ENCODE results near the gene CDNF.
A peak's percentile ranks its signal among the peaks of the same experiment; 100 is the strongest.
"Not testable (repeated sequence)": the region's sequence is repeated elsewhere in the genome, so short reads cannot be mapped to it uniquely, and the experiment has no call there.

The CDNF gene

DNA sequence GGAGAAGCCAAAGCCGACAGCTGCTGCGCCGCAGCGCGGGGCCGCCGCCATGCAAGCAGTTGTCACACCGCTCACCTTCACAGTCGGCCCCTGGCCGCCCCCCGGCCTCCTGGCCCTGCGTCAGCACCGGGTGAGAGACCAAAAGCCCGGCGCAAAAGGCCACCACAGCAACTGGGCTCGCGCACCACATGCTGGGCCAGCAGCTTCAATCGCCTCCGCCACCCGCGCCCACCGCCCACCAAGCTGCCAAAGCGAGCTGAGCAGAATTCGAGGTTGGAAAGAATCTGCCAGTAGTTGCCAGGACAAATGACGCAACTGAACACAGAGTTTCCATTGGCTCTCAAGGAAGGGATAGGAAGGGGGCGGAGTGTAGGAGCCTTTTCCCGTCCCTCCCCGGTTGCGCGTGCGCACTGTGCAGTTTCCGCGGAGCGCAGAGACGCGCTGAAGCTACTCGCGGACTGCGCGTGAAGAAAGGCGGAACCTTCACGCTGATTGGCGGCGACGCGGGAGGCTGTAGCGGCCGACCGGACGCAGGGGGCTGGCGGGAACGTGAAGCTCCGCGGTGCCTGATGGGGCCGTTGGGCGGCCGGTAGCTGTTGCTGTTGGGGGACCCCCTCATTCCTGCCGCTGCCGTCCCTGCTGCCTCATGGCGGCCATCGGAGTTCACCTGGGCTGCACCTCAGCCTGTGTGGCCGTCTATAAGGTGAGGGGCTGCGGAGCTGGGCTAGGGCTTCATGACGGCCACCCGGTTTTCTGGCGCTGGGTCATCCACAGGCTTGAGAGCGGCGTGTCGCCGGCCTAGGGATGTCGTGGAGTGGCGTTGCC lies at the start of gene CDNF, which contains the start of the genes HSPA14 and MSANTD7:
CDNF (minus strand) TSS at position 281 of the 825 bp plus-strand sequence; CDS start at position 190, 91 bp downstream.
HSPA14 (plus strand) TSS at position 550 of the 825 bp plus-strand sequence; CDS start at position 647, 97 bp downstream.
MSANTD7 (plus strand) TSS at position 550 of the 825 bp plus-strand sequence. CDS start 3,979 bp downstream, outside the sequence.
- DNase-seq (ENCODE audit: low spot score) = peak; percentile 99

DNA sequence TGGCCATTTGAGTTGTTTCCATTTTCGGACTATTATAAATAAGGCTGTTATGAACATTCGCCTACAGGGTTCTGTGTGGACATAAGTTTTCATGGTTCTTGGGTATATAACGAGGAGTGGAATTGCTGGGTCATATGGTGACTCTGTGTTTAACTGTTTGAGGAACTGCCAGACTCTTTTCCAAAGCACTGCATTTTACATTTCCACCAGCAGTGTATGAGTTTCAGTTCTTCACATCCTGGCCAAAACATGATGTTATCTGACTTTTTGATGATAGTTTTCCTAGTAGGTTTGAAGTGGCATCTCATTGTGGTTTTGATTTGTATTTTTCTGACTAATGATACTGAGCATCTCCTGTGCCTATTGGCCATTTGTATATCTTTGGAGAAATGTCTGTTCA lies 46.2 kb upstream of the CDNF start:
- no peak for DNase-seq (ENCODE audit: low spot score)

- DNase-seq (ENCODE audit: low spot score) = no peak
Observed at GRCh38 chr10:14880229-14880628, 42.4 kb upstream of the CDNF start.

DNA sequence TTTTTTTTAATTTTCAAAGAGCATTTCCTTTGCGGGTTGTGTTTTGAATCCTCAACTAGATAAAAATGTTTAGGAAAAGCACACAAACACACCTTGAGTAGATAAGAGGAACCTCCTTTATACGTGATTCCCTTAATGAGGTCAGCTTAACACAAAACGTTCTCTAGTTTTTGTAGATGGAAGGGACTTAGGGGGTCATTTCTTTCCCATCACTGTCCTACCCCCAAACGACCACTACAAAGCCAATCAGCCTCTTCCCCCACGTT lies 42.0 kb upstream of the CDNF start:
- DNase-seq (ENCODE audit: low spot score) = no peak

DNA sequence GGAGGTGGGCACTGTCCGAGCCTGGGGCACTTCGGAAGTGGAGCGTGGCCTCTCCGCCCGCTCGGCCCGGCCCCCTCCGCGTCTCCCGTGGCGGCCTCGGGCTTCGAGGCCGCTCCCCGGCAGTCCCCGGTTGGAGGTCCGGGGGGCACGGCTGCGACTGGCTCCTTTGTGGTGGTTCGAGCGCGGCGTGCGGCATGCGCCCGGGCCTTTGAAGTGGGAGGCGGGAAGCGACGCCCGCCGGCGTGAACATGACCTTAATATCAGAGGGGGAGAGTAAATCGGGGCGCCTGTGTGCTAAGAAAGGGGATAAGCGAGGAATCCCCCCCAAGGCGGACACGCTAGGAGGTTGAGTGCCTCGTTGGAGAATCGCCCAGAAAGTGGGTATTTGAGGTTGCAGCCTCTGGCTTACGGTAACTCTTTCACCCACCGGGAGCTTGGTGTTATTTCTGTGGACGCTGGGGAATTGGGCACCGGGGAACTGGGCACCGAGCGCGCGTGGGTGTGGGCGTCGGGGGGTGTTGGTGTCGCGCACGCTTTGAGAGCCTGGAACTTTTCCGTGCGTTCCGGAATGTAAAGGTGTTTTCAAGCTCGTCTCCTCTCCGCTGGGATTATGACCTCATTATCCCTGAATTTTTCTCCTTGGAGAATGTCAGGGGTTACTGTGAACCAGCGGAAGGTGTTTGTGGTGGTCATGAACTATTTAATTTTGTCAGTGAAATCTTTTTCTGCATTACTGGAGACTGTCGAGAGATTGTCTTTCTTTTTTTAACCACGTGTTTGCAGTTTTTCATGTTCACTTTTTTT lies 41.5 kb upstream of the CDNF start:
- no peak for DNase-seq (ENCODE audit: low spot score)

DNA sequence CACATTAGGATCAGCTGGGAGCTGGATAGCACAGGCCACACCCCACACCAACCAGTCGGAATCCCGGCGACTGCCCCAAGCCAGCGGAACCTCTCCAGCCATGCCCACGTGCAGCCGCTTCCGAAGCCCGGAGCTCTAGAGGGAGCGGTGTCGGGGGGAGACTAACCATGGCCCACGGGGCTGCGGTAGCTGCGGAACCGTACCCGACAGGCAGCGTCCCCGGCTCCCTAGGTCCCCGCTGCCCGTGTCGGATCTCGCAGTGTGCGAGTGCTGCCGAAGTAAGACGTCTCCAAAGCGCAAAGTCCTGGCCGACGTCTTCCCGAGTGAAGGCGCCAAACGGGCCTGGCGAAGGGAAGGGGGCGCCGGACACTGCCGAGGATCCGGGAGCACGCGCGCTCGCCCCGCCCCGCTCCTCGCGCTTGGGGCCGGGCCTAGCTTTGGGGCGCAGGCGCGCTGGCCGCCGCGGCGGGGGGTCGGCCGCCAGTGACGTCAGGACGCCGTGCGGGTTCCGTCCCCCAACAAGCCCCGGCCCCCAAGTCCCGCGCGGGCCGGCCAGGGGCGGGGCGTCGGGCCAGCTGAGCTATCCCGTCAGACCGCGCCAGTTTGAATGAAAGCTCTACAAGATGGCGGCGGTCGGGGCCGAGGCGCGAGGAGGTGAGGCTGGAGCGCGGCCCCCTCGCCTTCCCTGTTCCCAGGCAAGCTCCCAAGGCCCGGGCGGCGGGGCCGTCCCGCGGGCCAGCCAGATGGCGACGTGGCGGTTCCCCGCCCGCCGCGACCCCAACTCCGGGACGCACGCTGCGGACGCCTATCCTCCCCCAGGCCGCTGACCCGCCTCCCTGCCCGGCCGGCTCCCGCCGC lies 40.7 kb upstream of the CDNF start, which contains the start of gene SUV39H2:
SUV39H2 (plus strand) TSS at position 601 of the 858 bp plus-strand sequence; CDS start at position 624, 23 bp downstream.
- DNase-seq (ENCODE audit: low spot score) = peak; percentile 92

- no peak for DNase-seq (ENCODE audit: low spot score)
Observed at GRCh38 chr10:14876764-14877163, 38.9 kb upstream of the CDNF start.

DNA sequence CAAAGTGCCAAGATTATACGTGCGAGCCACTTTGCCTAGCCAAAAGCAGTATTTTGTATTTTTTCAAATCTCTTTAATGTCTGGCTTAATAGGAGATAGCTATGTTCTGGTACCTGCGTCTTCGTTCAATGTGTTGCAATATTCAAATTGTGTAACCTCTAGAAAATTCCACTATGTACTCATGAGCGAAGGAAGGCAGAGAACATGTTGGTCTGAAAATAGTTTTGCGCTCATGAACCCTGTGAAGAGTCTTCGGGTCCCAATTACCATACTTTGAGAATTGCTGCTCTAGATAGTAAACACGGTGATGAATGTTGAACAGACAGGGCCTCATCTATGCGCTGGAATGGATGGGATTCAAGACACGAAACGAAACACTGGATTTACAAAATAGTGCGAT lies 38.1 kb upstream of the CDNF start:
- DNase-seq (ENCODE audit: low spot score) = no peak

DNA sequence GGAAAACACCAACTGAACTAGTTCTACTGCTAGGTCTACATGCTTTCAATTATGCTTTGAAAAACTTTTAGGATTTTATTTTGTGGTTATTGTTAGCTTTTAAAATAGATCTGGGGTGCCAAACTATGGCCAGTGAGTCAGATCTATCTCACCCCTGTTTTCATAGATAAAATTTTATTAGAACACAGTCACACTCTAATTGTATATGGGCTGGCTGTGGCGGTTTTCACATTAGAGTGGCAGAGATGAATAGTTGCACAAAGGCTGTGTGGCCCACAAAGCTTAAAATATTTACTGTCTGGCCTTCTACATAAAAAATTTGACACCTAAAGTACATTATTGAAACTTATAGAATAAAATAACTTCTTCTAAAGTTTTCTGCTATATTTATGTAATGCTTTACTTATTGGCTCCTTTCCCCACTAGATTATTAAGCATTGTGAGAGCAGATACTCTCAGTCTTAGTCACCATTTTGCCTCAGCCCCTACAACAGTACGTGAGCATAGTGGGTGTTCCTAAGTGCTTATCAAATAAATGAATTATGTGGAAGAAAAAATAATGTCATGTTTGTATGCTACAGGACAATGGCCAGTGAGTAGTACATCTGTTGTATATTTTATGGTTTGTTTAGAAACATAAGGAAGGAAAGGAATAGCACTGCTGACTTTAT lies 35.4 kb upstream of the CDNF start:
- no peak for DNase-seq (ENCODE audit: low spot score)

DNA sequence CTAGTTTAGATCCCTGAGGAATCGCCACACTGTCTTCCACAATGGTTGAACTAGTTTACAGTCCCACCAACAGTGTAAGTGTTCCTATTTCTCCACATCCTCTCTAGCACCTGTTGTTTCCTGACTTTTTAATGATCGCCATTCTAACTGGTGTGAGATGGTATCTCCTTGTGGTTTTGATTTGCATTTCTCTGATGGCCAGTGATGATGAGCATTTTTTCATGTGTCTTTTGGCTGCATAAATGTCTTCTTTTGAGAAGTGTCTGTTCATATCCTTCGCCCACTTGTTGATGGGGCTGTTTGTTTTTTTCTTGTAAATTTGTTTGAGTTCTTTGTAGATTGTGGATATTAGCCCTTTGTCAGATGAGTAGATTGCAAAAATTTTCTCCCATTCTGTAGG lies 27.0 kb upstream of the CDNF start:
- DNase-seq (ENCODE audit: low spot score) = not testable (repeated sequence)

DNA sequence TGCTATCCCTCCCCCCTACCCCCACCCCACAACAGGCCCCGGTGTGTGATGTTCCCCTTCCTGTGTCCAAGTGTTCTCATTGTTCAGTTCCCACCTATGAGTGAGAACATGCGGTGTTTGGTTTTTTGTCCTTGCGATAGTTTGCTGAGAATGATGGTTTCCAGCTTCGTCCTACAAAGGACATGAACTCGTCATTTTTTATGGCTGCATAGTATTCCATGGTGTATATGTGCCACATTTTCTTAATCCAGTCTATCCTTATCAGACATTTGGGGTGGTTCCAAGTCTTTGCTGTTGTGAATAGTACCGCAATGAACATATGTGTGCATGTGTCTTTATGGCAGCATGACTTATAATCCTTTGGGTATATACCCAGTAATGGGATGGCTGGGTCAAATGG lies 26.6 kb upstream of the CDNF start:
- not testable (repeated sequence) for DNase-seq (ENCODE audit: low spot score)

DNA sequence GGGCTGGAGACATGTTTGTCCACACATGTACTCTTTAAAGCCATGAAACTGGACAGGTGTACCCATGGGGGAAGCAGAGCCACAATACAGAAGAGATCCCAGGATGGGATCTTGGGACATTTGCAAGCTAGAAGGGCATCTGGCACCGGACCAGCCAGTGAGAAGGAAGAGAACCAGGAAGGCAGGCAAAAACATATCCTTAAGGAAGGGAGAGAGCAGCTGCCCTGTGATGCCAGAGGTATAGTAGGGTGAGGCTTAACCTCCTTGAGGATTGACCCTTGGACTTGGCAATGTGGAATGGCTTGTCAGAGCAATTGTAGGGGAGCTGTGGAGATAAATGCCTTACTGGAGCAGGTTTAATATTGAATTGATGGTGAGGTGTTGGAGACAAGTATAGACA lies 23.0 kb upstream of the CDNF start:
- DNase-seq (ENCODE audit: low spot score) = peak; percentile 19

GRCh38 chr10:14859775-14860174 lies 21.9 kb upstream of the CDNF start:
- DNase-seq (ENCODE audit: low spot score) = no peak

DNA sequence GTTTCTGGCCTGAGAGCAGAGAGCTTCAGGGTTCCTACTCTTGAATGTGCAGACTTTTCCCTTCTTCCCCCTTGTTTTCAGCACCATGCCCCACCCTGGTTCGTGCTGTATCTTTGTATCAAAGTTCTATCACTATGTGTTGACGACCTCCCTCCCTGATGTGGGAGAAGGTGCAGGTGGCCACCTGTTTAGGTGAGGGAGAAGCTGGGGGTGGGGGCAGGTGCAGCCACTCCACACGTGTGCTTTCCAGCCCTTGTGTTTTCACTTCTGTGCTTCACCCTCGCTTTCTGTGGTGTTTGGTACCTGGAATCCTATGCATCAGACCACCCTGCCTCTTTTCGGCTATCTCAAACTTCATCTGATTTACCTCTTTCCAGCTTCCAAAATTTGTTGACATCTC lies 21.2 kb upstream of the CDNF start:
- no peak for DNase-seq (ENCODE audit: low spot score)

GRCh38 chr10:14858338-14858960 lies 20.6 kb upstream of the CDNF start:
- no peak for DNase-seq (ENCODE audit: low spot score)

DNA sequence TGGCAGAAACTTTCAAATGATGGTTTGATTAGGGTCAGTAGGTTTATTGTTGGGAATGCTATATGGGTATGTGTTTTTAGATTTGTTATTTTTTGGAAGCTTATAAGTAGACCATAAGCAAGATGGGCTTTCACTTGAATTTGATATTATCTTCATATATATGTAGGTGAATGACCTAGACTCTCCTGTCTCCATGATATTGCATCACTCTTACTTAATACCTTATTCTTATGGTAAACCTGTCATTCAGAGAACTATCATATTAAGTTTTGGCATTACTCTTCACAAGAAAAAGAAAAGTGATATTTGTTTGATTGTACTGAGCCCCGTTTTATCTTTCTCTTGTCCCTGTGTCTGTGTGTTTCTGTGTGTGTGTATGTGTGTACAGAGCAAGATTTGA lies 17.6 kb upstream of the CDNF start:
- no peak for DNase-seq (ENCODE audit: low spot score)

DNA sequence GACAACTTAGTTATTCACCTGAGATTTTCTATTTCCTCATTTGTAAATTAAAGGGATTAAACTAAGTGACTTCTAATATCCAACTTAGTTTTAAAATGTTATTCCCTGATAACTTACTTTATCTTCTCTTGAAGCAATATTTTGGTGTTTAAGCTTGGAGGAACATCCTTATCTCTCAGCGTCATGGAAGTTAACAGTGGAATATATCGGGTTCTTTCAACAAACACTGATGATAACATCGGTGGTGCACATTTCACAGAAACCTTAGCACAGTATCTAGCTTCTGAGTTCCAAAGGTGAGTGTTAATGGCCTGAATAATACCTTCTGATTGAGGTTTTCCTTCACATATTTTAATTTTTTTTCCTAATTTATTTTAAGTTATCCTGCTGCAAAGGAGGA lies 14.4 kb upstream of the CDNF start:
- DNase-seq (ENCODE audit: low spot score) = no peak

GRCh38 chr10:14844948-14845347 lies 7.1 kb upstream of the CDNF start:
- DNase-seq (ENCODE audit: low spot score) = no peak

- no peak for DNase-seq (ENCODE audit: low spot score)
Observed at GRCh38 chr10:14843327-14843988, 5.6 kb upstream of the CDNF start.

DNA sequence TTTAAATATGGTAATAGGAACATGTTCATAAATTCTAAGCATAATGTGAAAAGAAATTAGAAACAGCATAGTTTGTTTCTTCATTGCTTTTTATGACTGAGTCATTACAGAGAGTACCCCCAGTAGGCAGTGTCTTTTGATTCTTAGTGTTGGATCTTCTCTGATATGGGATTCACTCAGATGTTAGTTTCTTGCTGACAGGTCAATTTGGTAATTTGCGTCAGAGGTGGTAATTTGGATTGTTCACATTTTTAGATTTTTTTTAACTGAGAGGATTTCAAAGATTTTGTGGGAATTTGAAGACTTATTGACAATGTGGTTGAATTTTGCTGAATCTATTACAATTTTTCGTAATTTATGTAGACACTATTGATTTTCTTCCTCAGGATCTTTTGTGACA lies 2.3 kb upstream of the CDNF start:
- no peak for DNase-seq (ENCODE audit: low spot score)

DNA sequence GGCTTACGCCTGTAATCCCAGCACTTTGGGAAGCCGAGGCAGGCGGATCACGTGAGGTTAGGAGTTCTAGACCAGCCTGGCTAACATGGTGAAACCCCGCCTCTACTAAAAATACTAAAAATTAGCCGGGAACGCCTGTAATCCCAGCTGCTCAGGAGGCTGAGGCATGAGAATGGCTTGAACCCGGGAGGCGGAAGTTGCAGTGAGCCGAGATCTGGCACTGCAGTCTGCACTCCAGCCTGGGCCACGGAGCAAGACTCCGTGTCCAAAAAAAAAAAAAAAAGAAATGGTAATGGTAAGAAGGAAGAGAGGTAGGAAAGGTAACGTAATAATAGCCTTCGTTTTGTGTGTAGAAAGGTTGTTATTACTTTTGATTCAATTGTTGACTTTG lies 1.5 kb upstream of the CDNF start:
- no peak for DNase-seq (ENCODE audit: low spot score)

Data from LoVo (cell line).